HFFc6 (cell line): ENCODE results near the gene PCNX3. TPM values are rescaled to one million over a fixed set of nuclear protein-coding genes. Genes with fewer than 3 reads are reported as not detected.

ENCODE experiments used
- DNase-seq: peaks from one replicate; pipeline ENCODE4 v3.0.0-alpha.2; 2018
- H3K27ac Mint-ChIP-seq: 2 replicates; pipeline ENCODE4 v1.8.0; 2020; ENCODE audit warnings: mild to moderate bottlenecking, mixed read lengths
- H3K27me3 Mint-ChIP-seq: 2 replicates; pipeline ENCODE4 v1.8.0; 2021; ENCODE audit warnings: mild to moderate bottlenecking, moderate library complexity, mixed read lengths; ENCODE audit not compliant: insufficient read depth
- H3K36me3 Mint-ChIP-seq: 2 replicates; pipeline ENCODE4 v1.8.0; 2021; ENCODE audit warnings: low read depth, mixed read lengths
- H3K4me1 Mint-ChIP-seq: 2 replicates; pipeline ENCODE4 v1.8.0; 2020; ENCODE audit warnings: low read depth, mixed read lengths
- H3K4me3 Mint-ChIP-seq: 2 replicates; pipeline ENCODE4 v1.8.0; 2020; ENCODE audit warnings: mild to moderate bottlenecking, moderate library complexity, mixed read lengths
- H3K9me3 Mint-ChIP-seq: 2 replicates; pipeline ENCODE4 v1.8.0; 2020; ENCODE audit warnings: mild to moderate bottlenecking, mixed read lengths
- total RNA-seq, 6 experiments: library from RNA; stranded (reverse); fragmentation: NEBNext Ultra II Directional; extraction: Animal tissue kit (Norgen Biotek cat#: 25700); gene quantifications; 2 replicates in 1 of 6; 3 replicates in 5 of 6; pipeline ENCODE4 v1.2.3, GENCODE V29; 2021
- TF ChIP-seq, protein P1 (sequence below): fragments of 200-600 bp; sonication (generic); IDR thresholded peaks from 2 replicates; pipeline ENCODE4 v1.5.0; 2021; ENCODE audit warnings: antibody characterized with exemption, mild to moderate bottlenecking

The PCNX3 gene
- total RNA-seq, 6 experiments from 2014 or later = 51.5 to 66.7 (median 57.3) TPM

DNA sequence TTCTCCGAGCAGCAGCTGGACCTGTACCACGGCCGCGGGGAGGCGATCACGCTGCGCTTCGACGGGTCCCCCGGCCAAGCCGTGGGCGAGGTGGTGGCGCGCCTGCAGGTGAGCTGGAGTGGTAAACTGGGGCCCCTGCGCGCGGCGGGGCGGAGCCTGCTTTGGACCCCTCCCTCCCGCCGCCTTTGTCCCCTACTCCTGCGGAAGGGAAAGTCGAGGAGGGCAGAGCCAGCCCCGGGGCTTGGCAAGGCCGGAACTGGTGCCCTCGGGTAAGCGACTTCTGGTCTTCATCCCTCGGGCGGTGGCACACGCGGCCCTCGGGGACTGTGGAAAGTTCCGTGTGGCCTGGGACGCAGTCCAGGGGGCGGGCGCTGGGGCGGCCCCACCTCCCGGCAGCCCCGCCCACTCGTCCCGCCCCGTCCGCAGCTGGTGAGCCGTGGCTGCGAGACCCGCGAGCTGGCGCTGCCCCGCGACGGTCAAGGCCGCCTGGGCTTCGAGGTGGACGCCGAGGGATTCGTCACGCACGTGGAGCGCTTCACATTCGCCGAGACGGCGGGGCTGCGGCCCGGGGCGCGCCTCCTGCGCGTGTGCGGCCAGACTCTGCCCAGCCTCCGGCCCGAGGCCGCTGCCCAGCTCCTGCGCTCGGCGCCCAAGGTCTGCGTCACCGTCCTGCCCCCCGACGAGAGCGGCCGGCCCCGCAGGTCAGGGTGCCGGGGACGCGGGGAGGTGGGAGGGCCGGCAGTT is 31.6 kb downstream of the PCNX3 start:
- Mint-ChIP-seq H3K27ac (no peak overlapping the region), H3K36me3 (peaks cover 12% of the 10 kb centered on the region), H3K4me1 (peaks cover 40% of the 10 kb centered on the region), H3K27me3 (peaks cover 7% of the 10 kb centered on the region), H3K9me3 (no peaks in the 10 kb centered on the region), H3K4me3 (no peak overlapping the region)
- TF ChIP-seq, protein P1, sequence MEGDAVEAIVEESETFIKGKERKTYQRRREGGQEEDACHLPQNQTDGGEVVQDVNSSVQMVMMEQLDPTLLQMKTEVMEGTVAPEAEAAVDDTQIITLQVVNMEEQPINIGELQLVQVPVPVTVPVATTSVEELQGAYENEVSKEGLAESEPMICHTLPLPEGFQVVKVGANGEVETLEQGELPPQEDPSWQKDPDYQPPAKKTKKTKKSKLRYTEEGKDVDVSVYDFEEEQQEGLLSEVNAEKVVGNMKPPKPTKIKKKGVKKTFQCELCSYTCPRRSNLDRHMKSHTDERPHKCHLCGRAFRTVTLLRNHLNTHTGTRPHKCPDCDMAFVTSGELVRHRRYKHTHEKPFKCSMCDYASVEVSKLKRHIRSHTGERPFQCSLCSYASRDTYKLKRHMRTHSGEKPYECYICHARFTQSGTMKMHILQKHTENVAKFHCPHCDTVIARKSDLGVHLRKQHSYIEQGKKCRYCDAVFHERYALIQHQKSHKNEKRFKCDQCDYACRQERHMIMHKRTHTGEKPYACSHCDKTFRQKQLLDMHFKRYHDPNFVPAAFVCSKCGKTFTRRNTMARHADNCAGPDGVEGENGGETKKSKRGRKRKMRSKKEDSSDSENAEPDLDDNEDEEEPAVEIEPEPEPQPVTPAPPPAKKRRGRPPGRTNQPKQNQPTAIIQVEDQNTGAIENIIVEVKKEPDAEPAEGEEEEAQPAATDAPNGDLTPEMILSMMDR = no peak
- no peak for DNase-seq

GRCh38 chr11:65648997-65649493 is 33.5 kb downstream of the PCNX3 start:
- DNase-seq = no peak
- Mint-ChIP-seq H3K36me3 (peaks cover 12% of the 10 kb centered on the region), H3K27ac (no peak overlapping the region), H3K4me1 (peaks cover 45% of the 10 kb centered on the region), H3K4me3 (no peak overlapping the region), H3K27me3 (peaks cover 12% of the 10 kb centered on the region), H3K9me3 (no peaks in the 10 kb centered on the region)
- TF ChIP-seq, protein P1 = no peak

GRCh38 chr11:65649656-65650546 is 34.3 kb downstream of the PCNX3 start:
- Mint-ChIP-seq H3K4me3 (no peak overlapping the region), H3K4me1 (peaks cover 37% of the 10 kb centered on the region), H3K36me3 (peaks cover 15% of the 10 kb centered on the region), H3K27ac (no peak overlapping the region), H3K9me3 (no peaks in the 10 kb centered on the region), H3K27me3 (peaks cover 14% of the 10 kb centered on the region)
- no peak for DNase-seq
- TF ChIP-seq, protein P1 = no peak

DNA sequence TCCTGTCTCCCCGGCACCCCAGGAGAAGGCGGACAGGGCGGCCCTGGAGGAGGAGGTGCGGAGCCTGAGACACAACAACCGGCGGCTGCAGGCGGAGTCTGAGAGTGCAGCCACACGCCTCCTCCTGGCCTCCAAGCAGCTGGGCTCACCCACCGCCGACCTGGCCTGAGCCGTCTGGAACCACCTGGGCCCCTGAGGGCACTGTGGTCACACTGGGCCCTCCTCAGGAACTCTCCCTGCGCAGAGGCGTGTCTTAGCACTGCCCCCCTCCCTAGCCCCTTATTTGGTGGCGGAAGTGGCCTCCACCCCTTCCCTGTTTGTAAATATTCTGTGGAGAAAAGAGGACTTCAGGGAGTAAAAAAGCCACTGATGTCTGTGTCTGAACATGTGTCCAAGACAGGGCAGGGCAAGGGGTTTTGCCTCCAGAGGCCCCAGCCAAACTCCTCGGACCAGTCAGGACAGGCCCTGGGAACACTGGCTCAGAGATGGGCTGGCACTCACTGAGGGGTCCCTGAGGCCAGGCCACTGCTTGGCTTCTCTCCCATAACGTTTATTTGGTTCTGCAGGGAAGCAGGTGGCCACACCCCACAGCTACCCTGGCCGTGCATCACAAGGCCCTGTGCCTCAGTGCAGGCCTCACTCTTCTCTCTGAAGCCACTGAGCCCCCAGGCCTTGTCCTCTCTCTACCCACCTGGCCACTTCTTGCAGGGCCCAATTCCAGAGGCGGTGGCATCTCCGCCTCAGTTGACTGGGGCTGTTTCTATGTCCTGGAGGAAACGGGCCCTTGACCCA is 35.2 kb downstream of the PCNX3 start:
- H3K27me3 Mint-ChIP-seq = peaks cover 13% of the 10 kb centered on the region
- no peaks in the 10 kb centered on the region for H3K9me3 Mint-ChIP-seq
- peaks cover 30% of the 10 kb centered on the region for H3K4me1 Mint-ChIP-seq
- H3K4me3 Mint-ChIP-seq = no peak overlapping the region
- no peak for DNase-seq
- H3K36me3 Mint-ChIP-seq = peaks cover 17% of the 10 kb centered on the region
- TF ChIP-seq, protein P1 = no peak
- no peak overlapping the region for H3K27ac Mint-ChIP-seq

- TF ChIP-seq, protein P1 = no peak
- Mint-ChIP-seq H3K27ac (peak overlapping the region; percentile 93), H3K4me3 (no peak overlapping the region), H3K4me1 (peaks cover 28% of the 10 kb centered on the region), H3K27me3 (peaks cover 13% of the 10 kb centered on the region), H3K9me3 (no peaks in the 10 kb centered on the region), H3K36me3 (peaks cover 18% of the 10 kb centered on the region)
- no peak for DNase-seq
Observed at GRCh38 chr11:65651339-65651588, 35.7 kb downstream of the PCNX3 start.
